ENCODE data around the gene RHOB.

Gene RHOB

GRCh38 chr2:20436716-20437470 is 10.0 kb upstream of the RHOB start:
- DNase-seq (ENCODE audit: low spot score) = no peak
- in situ Hi-C loops (cut with MboI; ENCODE audit: low sequenced_read_pairs, unreplicated experiment) = no loop called here
- TF ChIP-seq CTCF (IDR thresholded peaks at IDR 0.05; ENCODE audit: borderline replicate concordance, control extremely low read depth, extremely low read depth, insufficient read depth, missing control alignments) = no peak

- no peak for DNase-seq (ENCODE audit: low spot score)
- in situ Hi-C loops (cut with MboI; ENCODE audit: low sequenced_read_pairs, unreplicated experiment) = no loop called here
Observed at GRCh38 chr2:20438334-20439192, 8.3 kb upstream of the RHOB start.

GRCh38 chr2:20439193-20439475 is 7.7 kb upstream of the RHOB start:
- no peak for DNase-seq (ENCODE audit: low spot score)
- TF ChIP-seq CTCF (IDR thresholded peaks at IDR 0.05; ENCODE audit: borderline replicate concordance, control extremely low read depth, extremely low read depth, insufficient read depth, missing control alignments) = no peak
- in situ Hi-C loops (cut with MboI; ENCODE audit: low sequenced_read_pairs, unreplicated experiment) = no loop called here

More at GRCh38 chr2:20438334-20439192, 8.3 kb upstream of the RHOB start:
- no peak for TF ChIP-seq CTCF (IDR thresholded peaks at IDR 0.05; ENCODE audit: borderline replicate concordance, control extremely low read depth, extremely low read depth, insufficient read depth, missing control alignments)

GRCh38 chr2:20439503-20439902 is 7.4 kb upstream of the RHOB start:
- in situ Hi-C loops (cut with MboI; ENCODE audit: low sequenced_read_pairs, unreplicated experiment) = no loop called here
- DNase-seq (ENCODE audit: low spot score) = no peak
- no peak for TF ChIP-seq CTCF (IDR thresholded peaks at IDR 0.05; ENCODE audit: borderline replicate concordance, control extremely low read depth, extremely low read depth, insufficient read depth, missing control alignments)

- in situ Hi-C loops (cut with MboI; ENCODE audit: low sequenced_read_pairs, unreplicated experiment) = loop anchor here (5.0 kb wide), 1 partner anchor 202 kb away; no protein-coding TSS in a partner anchor
- DNase-seq (ENCODE audit: low spot score) = no peak
- TF ChIP-seq CTCF (IDR thresholded peaks at IDR 0.05; ENCODE audit: borderline replicate concordance, control extremely low read depth, extremely low read depth, insufficient read depth, missing control alignments) = no peak
Observed at GRCh38 chr2:20440001-20440560, 6.8 kb upstream of the RHOB start.

- in situ Hi-C loops (cut with MboI; ENCODE audit: low sequenced_read_pairs, unreplicated experiment) = loop anchor here (5.0 kb wide), 1 partner anchor 199 kb away; no protein-coding TSS in a partner anchor
- DNase-seq (ENCODE audit: low spot score) = peak; percentile 54
Observed at GRCh38 chr2:20443276-20443920, 3.5 kb upstream of the RHOB start.

More at GRCh38 chr2:20443276-20443920, 3.5 kb upstream of the RHOB start:
- no peak for TF ChIP-seq CTCF (IDR thresholded peaks at IDR 0.05; ENCODE audit: borderline replicate concordance, control extremely low read depth, extremely low read depth, insufficient read depth, missing control alignments)
